SHP77 (cell line): Measurements from ENCODE around the gene NR2F6.

Experiments used
- DNase-seq, 2 experiments: peaks; one replicate each; lab custom pipeline; 2025; lab: John Stamatoyannopoulos, UW

The NR2F6 gene

GRCh38 chr19:17263712-17264640 is 18.3 kb upstream of the NR2F6 start:
- no peak for DNase-seq

- no peak for DNase-seq
Observed at GRCh38 chr19:17262557-17262956, 16.8 kb upstream of the NR2F6 start.

- peak; percentile 82 to 89 for DNase-seq
Observed at GRCh38 chr19:17260842-17261325, 15.2 kb upstream of the NR2F6 start.

- DNase-seq: no peak
Observed at GRCh38 chr19:17259934-17260333, 14.2 kb upstream of the NR2F6 start.

GRCh38 chr19:17259118-17259780 is 13.5 kb upstream of the NR2F6 start:
- no peak for DNase-seq

GRCh38 chr19:17256130-17256529 is 10.4 kb upstream of the NR2F6 start:
- no peak for DNase-seq

GRCh38 chr19:17255150-17255621 is 9.5 kb upstream of the NR2F6 start:
- peak; percentile 40 to 49 for DNase-seq

GRCh38 chr19:17254636-17255035 is 8.9 kb upstream of the NR2F6 start:
- DNase-seq: no peak

- DNase-seq: no peak
Observed at GRCh38 chr19:17249887-17250548, 4.3 kb upstream of the NR2F6 start.

GRCh38 chr19:17248011-17248776 is 2.5 kb upstream of the NR2F6 start:
- DNase-seq: peak in 1 of 2 experiments; percentile 20

GRCh38 chr19:17246681-17247425 is 1.1 kb upstream of the NR2F6 start:
- DNase-seq: peak in 1 of 2 experiments; percentile 56

- DNase-seq: no peak
Observed at GRCh38 chr19:17244618-17245534, 843 bp downstream of the NR2F6 start.

GRCh38 chr19:17243830-17244617 is 1.7 kb downstream of the NR2F6 start:
- DNase-seq: no peak

GRCh38 chr19:17243211-17243829 is 2.4 kb downstream of the NR2F6 start:
- no peak for DNase-seq

- DNase-seq: no peak
Observed at GRCh38 chr19:17242431-17243208, 3.1 kb downstream of the NR2F6 start.

- DNase-seq: no peak
Observed at GRCh38 chr19:17240826-17241399, 4.8 kb downstream of the NR2F6 start.

- no peak for DNase-seq
Observed at GRCh38 chr19:17240062-17240752, 5.5 kb downstream of the NR2F6 start.
